ENCODE measurements around the gene CBLB. TPM values are rescaled to one million over a fixed set of nuclear protein-coding genes. Genes with fewer than 3 reads are reported as not detected.

Gene CBLB
- total RNA-seq, 2 experiments from 2014 or later: 104 to 113 TPM

DNA sequence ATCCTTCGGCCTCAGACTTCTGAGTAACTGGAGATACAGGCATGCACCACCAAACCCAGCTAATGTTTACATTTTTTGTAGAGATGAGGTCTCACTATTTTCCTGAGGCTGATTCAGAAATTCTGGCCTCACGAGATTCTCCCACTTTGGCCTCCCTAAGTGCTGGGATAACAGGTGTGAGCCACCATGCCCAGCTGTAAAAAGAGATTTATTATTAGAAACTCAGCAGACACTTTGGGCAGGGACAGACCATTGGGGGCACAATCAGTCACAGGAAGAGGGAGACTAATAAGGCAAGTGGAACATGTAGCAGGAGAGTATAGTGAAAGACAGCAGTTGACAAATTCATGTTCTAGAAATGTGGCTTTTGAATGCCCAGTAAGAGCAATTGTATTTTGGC, 249.2 kb downstream of the CBLB start:
- H3K27me3 Mint-ChIP-seq: no peaks in the 10 kb centered on the region
- no peak for TF ChIP-seq CTCF (IDR thresholded peaks at IDR 0.05)

DNA sequence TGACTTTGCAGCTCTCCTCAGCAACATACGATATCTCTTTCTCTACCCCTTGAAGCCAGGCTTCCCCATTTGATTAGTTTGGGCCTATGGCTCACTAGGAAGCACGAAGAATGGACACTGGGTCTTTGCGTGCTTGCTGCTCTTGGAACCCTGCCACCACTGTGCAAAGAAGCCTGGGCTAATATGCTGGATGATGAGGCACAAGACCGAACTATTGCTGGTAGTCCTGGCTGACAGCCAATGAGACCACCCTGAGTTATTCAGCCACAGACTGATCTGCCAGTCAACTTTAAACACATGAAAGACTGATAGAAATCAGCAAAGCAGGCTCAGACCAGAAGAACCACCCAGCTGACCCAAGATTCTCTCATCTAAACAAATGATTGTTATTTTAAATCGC, 250.3 kb downstream of the CBLB start:
- intact Hi-C loops (cut with micrococcal nuclease): no loop called here
- ChIA-PET POLR2A (no interaction called here), CTCF (no interaction called here)
- no peak for DNase-seq
- Mint-ChIP-seq H3K9me3 (no peaks in the 10 kb centered on the region), H3K27ac (no peak overlapping the region), H3K36me3 (ENCODE audit: low read depth) (no peaks in the 10 kb centered on the region), H3K4me1 (ENCODE audit: low read depth) (no peaks in the 10 kb centered on the region), H3K27me3 (no peaks in the 10 kb centered on the region), H3K4me3 (no peak overlapping the region)
- no peak for ATAC-seq
- no peak for TF ChIP-seq CTCF (IDR thresholded peaks at IDR 0.05)

More for the DNA sequence above, 249.2 kb downstream of the CBLB start:
- Mint-ChIP-seq H3K36me3 (ENCODE audit: low read depth) (no peaks in the 10 kb centered on the region), H3K4me3 (no peak overlapping the region), H3K4me1 (ENCODE audit: low read depth) (no peaks in the 10 kb centered on the region), H3K9me3 (no peaks in the 10 kb centered on the region), H3K27ac (no peak overlapping the region)
- POLR2A ChIA-PET: no interaction called here
- intact Hi-C loops (cut with micrococcal nuclease): no loop called here
- ATAC-seq: no peak
- no peak for DNase-seq
- CTCF ChIA-PET: no interaction called here

GRCh38 chr3:105616374-105617121, 252.3 kb downstream of the CBLB start:
- ATAC-seq: no peak
- TF ChIP-seq CTCF (IDR thresholded peaks at IDR 0.05): no peak
- no peak overlapping the region for H3K27ac Mint-ChIP-seq
- ChIA-PET CTCF (no interaction called here), POLR2A (no interaction called here)
- no peaks in the 10 kb centered on the region for H3K4me1 Mint-ChIP-seq (ENCODE audit: low read depth)
- no peak for DNase-seq
- H3K36me3 Mint-ChIP-seq (ENCODE audit: low read depth): no peaks in the 10 kb centered on the region
- no peaks in the 10 kb centered on the region for H3K9me3 Mint-ChIP-seq
- intact Hi-C loops (cut with micrococcal nuclease): no loop called here
- no peaks in the 10 kb centered on the region for H3K27me3 Mint-ChIP-seq
- H3K4me3 Mint-ChIP-seq: no peak overlapping the region

DNA sequence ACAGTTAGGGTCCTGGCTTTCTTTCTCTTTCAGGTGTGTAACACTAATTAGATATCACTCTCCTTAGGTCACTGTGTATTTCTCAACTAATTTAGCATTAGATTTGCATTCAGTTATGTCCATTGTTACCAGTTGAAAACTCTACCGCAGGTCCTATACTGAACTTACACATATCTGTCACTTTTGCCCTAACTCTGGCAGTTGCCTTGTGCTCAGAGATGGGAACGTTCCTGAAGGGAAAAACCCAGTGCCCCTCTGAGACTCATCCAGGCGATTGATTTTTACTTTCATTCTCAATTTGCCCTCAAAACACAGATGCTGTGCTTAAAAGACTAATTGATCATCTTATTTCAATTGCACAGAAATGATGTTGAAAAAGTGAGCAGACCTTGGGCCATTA, 253.0 kb downstream of the CBLB start:
- Mint-ChIP-seq H3K27ac (no peak overlapping the region), H3K9me3 (no peaks in the 10 kb centered on the region), H3K36me3 (ENCODE audit: low read depth) (no peaks in the 10 kb centered on the region), H3K27me3 (no peaks in the 10 kb centered on the region), H3K4me1 (ENCODE audit: low read depth) (no peaks in the 10 kb centered on the region), H3K4me3 (no peak overlapping the region)
- no peak for DNase-seq
- ChIA-PET CTCF (no interaction called here), POLR2A (no interaction called here)
- no peak for TF ChIP-seq CTCF (IDR thresholded peaks at IDR 0.05)
- intact Hi-C loops (cut with micrococcal nuclease): no loop called here
- ATAC-seq: no peak

GRCh38 chr3:105614288-105615030, 254.4 kb downstream of the CBLB start:
- Mint-ChIP-seq H3K27me3 (no peaks in the 10 kb centered on the region), H3K27ac (no peak overlapping the region), H3K9me3 (no peaks in the 10 kb centered on the region), H3K4me1 (ENCODE audit: low read depth) (no peaks in the 10 kb centered on the region), H3K36me3 (ENCODE audit: low read depth) (no peaks in the 10 kb centered on the region), H3K4me3 (no peak overlapping the region)
- DNase-seq (no peak), ATAC-seq (no peak)
- CTCF ChIA-PET: no interaction called here
- no peak for TF ChIP-seq CTCF (IDR thresholded peaks at IDR 0.05)
- POLR2A ChIA-PET: no interaction called here
- intact Hi-C loops (cut with micrococcal nuclease): no loop called here

Measured in activated CD8-positive, alpha-beta T cell treated with anti-CD3 and anti-CD28 coated beads for 36 hours (primary cell).